Thymus (tissue), 11 donors: Measurements from ENCODE around the gene CD6. TPM values are rescaled to one million over a fixed set of nuclear protein-coding genes. Genes with fewer than 3 reads are reported as not detected.

ENCODE experiments used
- DNase-seq, 9 donors: peaks; one replicate each; pipeline ENCODE4 v3.0.0-alpha.2; 2013; ENCODE audit warnings: low spot score in 9 of 9, low read depth in 6 of 9, missing footprints in 1 of 9
- H3K27ac ChIP-seq, 2 donors: one replicate each; pipeline ENCODE4 v1.5.1; 2013; ENCODE audit warnings: control low read depth in 1 of 2, low read depth in 1 of 2, low read length in 1 of 2, mild to moderate bottlenecking in 1 of 2, moderate library complexity in 1 of 2
- H3K27me3 ChIP-seq, 2 donors: one replicate each; pipeline ENCODE4 v1.5.1; 2013; ENCODE audit warnings: low read length in 1 of 2; ENCODE audit not compliant: control insufficient read depth in 2 of 2, insufficient read depth in 1 of 2
- H3K36me3 ChIP-seq, 2 donors: one replicate each; pipeline ENCODE4 v1.5.1; 2013; ENCODE audit warnings: low read length in 1 of 2, mild to moderate bottlenecking in 1 of 2, moderate library complexity in 1 of 2; ENCODE audit not compliant: control insufficient read depth in 2 of 2, insufficient read depth in 2 of 2
- H3K4me1 ChIP-seq, 2 donors: one replicate each; pipeline ENCODE4 v1.5.1; 2013; ENCODE audit warnings: low read length in 2 of 2; ENCODE audit not compliant: control insufficient read depth in 2 of 2, insufficient read depth in 2 of 2
- H3K4me3 ChIP-seq, 2 donors: one replicate each; pipeline ENCODE4 v1.5.1; 2013; ENCODE audit warnings: low read length in 2 of 2, control low read depth in 1 of 2, mild to moderate bottlenecking in 1 of 2
- H3K9me3 ChIP-seq, 2 donors: one replicate each; pipeline ENCODE4 v1.5.1; 2013; ENCODE audit warnings: low read length in 1 of 2, mild to moderate bottlenecking in 1 of 2; ENCODE audit not compliant: control insufficient read depth in 2 of 2, insufficient read depth in 1 of 2
- WGBS: extraction: QIAGEN DNeasy Blood & Tissue Kit; methylation state at CpG from one replicate; pipeline ENCODE4 v1.1.7; 2013; 5-methylcytosine and 5-hydroxymethylcytosine counted together
- polyA plus RNA-seq: library from polyadenylated mRNA; stranded (reverse); fragments of 200-250 nt; gene quantifications from one replicate; pipeline ENCODE4 v1.2.3, GENCODE V29; 2013
- total RNA-seq: library from RNA; stranded (reverse); fragments of 120-200 nt; gene quantifications from one replicate; pipeline ENCODE4 v1.2.4, GENCODE V29; 2013
- donor health status: healthy.

Gene CD6
- total and polyA plus RNA-seq, 2 donors = 30.7 to 74.1 TPM

- Histone ChIP-seq H3K36me3 (peaks cover 36 to 38% of the 10 kb centered on the region in 2 donors), H3K27ac (peak overlapping the region; percentile 5 to 75), H3K9me3 (peaks cover 0 to 2% of the 10 kb centered on the region in 2 donors), H3K4me1 (peaks cover 26 to 45% of the 10 kb centered on the region in 2 donors), H3K4me3 (no peak overlapping the region), H3K27me3 (peaks cover 0 to 14% of the 10 kb centered on the region in 2 donors)
- peak in 2 of 9 donors; percentile 64 to 78 for DNase-seq
- WGBS = 35% methylated on average over 5 of the region's 5 CpGs
Observed at GRCh38 chr11:61004761-61005181, 33.3 kb downstream of the CD6 start.

- Histone ChIP-seq H3K4me3 (peak overlapping the region in 1 of 2 donors; percentile 35), H3K27ac (no peak overlapping the region), H3K27me3 (peaks cover 0 to 14% of the 10 kb centered on the region in 2 donors), H3K4me1 (peaks cover 28 to 61% of the 10 kb centered on the region in 2 donors), H3K36me3 (peaks cover 49 to 51% of the 10 kb centered on the region in 2 donors), H3K9me3 (no peaks in the 10 kb centered on the region)
- DNase-seq = no peak
- 18% methylated on average over 52 of the region's 52 CpGs for WGBS
Observed at GRCh38 chr11:61007383-61007955, 36.0 kb downstream of the CD6 start.

- DNase-seq = no peak
- H3K27me3 ChIP-seq = peaks cover 0 to 14% of the 10 kb centered on the region in 2 donors
- WGBS = 82% methylated on average over 54 of the region's 54 CpGs
- H3K4me3 ChIP-seq = peak overlapping the region in 1 of 2 donors; percentile 35
- peaks cover 50 to 57% of the 10 kb centered on the region in 2 donors for H3K36me3 ChIP-seq
- no peaks in the 10 kb centered on the region for H3K9me3 ChIP-seq
- H3K27ac ChIP-seq = no peak overlapping the region
- H3K4me1 ChIP-seq = peaks cover 28 to 66% of the 10 kb centered on the region in 2 donors
Observed at GRCh38 chr11:61007956-61008896, 36.7 kb downstream of the CD6 start.

- Histone ChIP-seq H3K36me3 (peaks cover 56 to 65% of the 10 kb centered on the region in 2 donors), H3K9me3 (no peaks in the 10 kb centered on the region), H3K27ac (no peak overlapping the region), H3K27me3 (peaks cover 0 to 14% of the 10 kb centered on the region in 2 donors), H3K4me3 (no peak overlapping the region), H3K4me1 (peaks cover 26 to 62% of the 10 kb centered on the region in 2 donors)
- no peak for DNase-seq
- 98% methylated on average over 5 of the region's 5 CpGs for WGBS
Observed at GRCh38 chr11:61008971-61009370, 37.5 kb downstream of the CD6 start.

GRCh38 chr11:61009392-61010275, 38.2 kb downstream of the CD6 start:
- H3K27ac ChIP-seq = no peak overlapping the region
- WGBS = 98% methylated on average over 15 of the region's 15 CpGs
- no peak for DNase-seq

GRCh38 chr11:61010466-61011228, 39.2 kb downstream of the CD6 start:
- H3K9me3 ChIP-seq = no peaks in the 10 kb centered on the region
- no peak overlapping the region for H3K27ac ChIP-seq
- H3K4me3 ChIP-seq = no peak overlapping the region
- no peak for DNase-seq
- peaks cover 69 to 77% of the 10 kb centered on the region in 2 donors for H3K36me3 ChIP-seq
- H3K4me1 ChIP-seq = peaks cover 11 to 49% of the 10 kb centered on the region in 2 donors
- 93% methylated on average over 16 of the region's 16 CpGs for WGBS
- H3K27me3 ChIP-seq = peaks cover 0 to 14% of the 10 kb centered on the region in 2 donors

More at GRCh38 chr11:61009392-61010275, 38.2 kb downstream of the CD6 start:
- Histone ChIP-seq H3K27me3 (peaks cover 0 to 14% of the 10 kb centered on the region in 2 donors), H3K4me1 (peaks cover 19 to 58% of the 10 kb centered on the region in 2 donors), H3K36me3 (peaks cover 60 to 68% of the 10 kb centered on the region in 2 donors), H3K9me3 (no peaks in the 10 kb centered on the region), H3K4me3 (no peak overlapping the region)

- Histone ChIP-seq H3K4me1 (peaks cover 11 to 46% of the 10 kb centered on the region in 2 donors), H3K27me3 (peaks cover 0 to 14% of the 10 kb centered on the region in 2 donors), H3K9me3 (no peaks in the 10 kb centered on the region), H3K27ac (peak overlapping the region in 1 of 2 donors; percentile 7), H3K36me3 (peaks cover 75 to 80% of the 10 kb centered on the region in 2 donors), H3K4me3 (no peak overlapping the region)
- WGBS = 87% methylated on average over 7 of the region's 7 CpGs
- no peak for DNase-seq
Observed at GRCh38 chr11:61011229-61011870, 39.9 kb downstream of the CD6 start.
